ENCODE data around the gene MRPS18B.

MRPS18B gene

GRCh38 chr6:30617565-30618269, at the start of gene MRPS18B:
MRPS18B (plus strand) TSS chr6:30617840; CDS start chr6:30617866, 26 bp downstream.
- peak; percentile 94 for DNase-seq

- no peak for DNase-seq
Observed at GRCh38 chr6:30568245-30568644, 49.4 kb upstream of the MRPS18B start.

- no peak for DNase-seq
Observed at GRCh38 chr6:30570263-30570662, 47.4 kb upstream of the MRPS18B start.

- no peak for DNase-seq
Observed at GRCh38 chr6:30570740-30571074, 46.9 kb upstream of the MRPS18B start.

GRCh38 chr6:30571075-30571761, 46.4 kb upstream of the MRPS18B start, which contains the start of gene ABCF1:
ABCF1 (plus strand) TSS chr6:30571442; CDS start chr6:30571488, 46 bp downstream.
- DNase-seq, result peak; percentile 85

- DNase-seq, result no peak
Observed at GRCh38 chr6:30571762-30572082, 45.9 kb upstream of the MRPS18B start.

GRCh38 chr6:30572148-30572547, 45.5 kb upstream of the MRPS18B start:
- no peak for DNase-seq

- no peak for DNase-seq
Observed at GRCh38 chr6:30573113-30573512, 44.5 kb upstream of the MRPS18B start.

- DNase-seq, result no peak
Observed at GRCh38 chr6:30578051-30578450, 39.6 kb upstream of the MRPS18B start.

GRCh38 chr6:30583921-30584320, 33.7 kb upstream of the MRPS18B start:
- DNase-seq, result no peak

- DNase-seq, result no peak
Observed at GRCh38 chr6:30589754-30590358, 27.8 kb upstream of the MRPS18B start.

- no peak for DNase-seq
Observed at GRCh38 chr6:30590509-30590908, 27.1 kb upstream of the MRPS18B start.

- DNase-seq, result no peak
Observed at GRCh38 chr6:30591008-30591407, 26.6 kb upstream of the MRPS18B start.

- DNase-seq, result no peak
Observed at GRCh38 chr6:30592287-30592686, 25.4 kb upstream of the MRPS18B start.

GRCh38 chr6:30597315-30598144, 20.1 kb upstream of the MRPS18B start:
- DNase-seq, result peak; percentile 16

GRCh38 chr6:30598912-30599624, 18.6 kb upstream of the MRPS18B start:
- DNase-seq, result no peak

- no peak for DNase-seq
Observed at GRCh38 chr6:30599625-30600324, 17.9 kb upstream of the MRPS18B start.

GRCh38 chr6:30600451-30600961, 17.1 kb upstream of the MRPS18B start:
- DNase-seq, result no peak

GRCh38 chr6:30601436-30601814, 16.2 kb upstream of the MRPS18B start:
- no peak for DNase-seq

- no peak for DNase-seq
Observed at GRCh38 chr6:30601815-30602641, 15.6 kb upstream of the MRPS18B start.

GRCh38 chr6:30603961-30604360, 13.7 kb upstream of the MRPS18B start:
- DNase-seq, result no peak

All from GF-D8 (cell line).